Adipocyte (in vitro differentiated cells): ENCODE results near the gene INTS3.
"Not testable (repeated sequence)": the region's sequence is repeated elsewhere in the genome, so short reads cannot be mapped to it uniquely, and the experiment has no call there.

Experiments
- DNase-seq: peaks from one replicate; pipeline ENCODE4 v3.0.0-alpha.2; 2015; ENCODE audit warnings: low read depth
- H3K27me3 ChIP-seq: replicated peaks from 2 replicates; pipeline ENCODE4 v1.7.0; 2013; ENCODE audit warnings: mild to moderate bottlenecking, low read length, moderate library complexity; ENCODE audit not compliant: control insufficient read depth, insufficient read depth
- H3K36me3 ChIP-seq: 2 replicates; pipeline ENCODE4 v1.7.0; 2013; ENCODE audit warnings: low read length, mild to moderate bottlenecking, moderate library complexity; ENCODE audit not compliant: control insufficient read depth, insufficient read depth, severe bottlenecking
- H3K4me1 ChIP-seq: 2 replicates; pipeline ENCODE4 v1.7.0; 2013; ENCODE audit warnings: mild to moderate bottlenecking, low read length, moderate library complexity; ENCODE audit not compliant: control insufficient read depth, insufficient read depth
- H3K4me3 ChIP-seq: 2 replicates; pipeline ENCODE4 v1.7.0; 2013; ENCODE audit warnings: mild to moderate bottlenecking, low read length, moderate library complexity
- H3K9ac ChIP-seq: 2 replicates; pipeline ENCODE4 v1.7.0; 2013; ENCODE audit warnings: mild to moderate bottlenecking, low read length, moderate library complexity
- H3K9me3 ChIP-seq: 2 replicates; pipeline ENCODE4 v1.7.0; 2013; ENCODE audit warnings: mild to moderate bottlenecking, low read length, moderate library complexity; ENCODE audit not compliant: control insufficient read depth

The INTS3 gene

GRCh38 chr1:153766663-153767062, 38.8 kb downstream of the INTS3 start:
- not testable (repeated sequence) for H3K4me3 ChIP-seq, H3K9me3 ChIP-seq, H3K9ac ChIP-seq, H3K4me1 ChIP-seq, H3K27me3 ChIP-seq, DNase-seq
- H3K36me3 ChIP-seq: peaks cover 83% of the 10 kb centered on the region

- no peaks in the 10 kb centered on the region for H3K27me3 ChIP-seq
- DNase-seq: no peak
- peaks cover 83% of the 10 kb centered on the region for H3K36me3 ChIP-seq
- no peak overlapping the region for H3K4me3 ChIP-seq
- peaks cover 13% of the 10 kb centered on the region for H3K4me1 ChIP-seq
- no peak overlapping the region for H3K9ac ChIP-seq
- H3K9me3 ChIP-seq: no peaks in the 10 kb centered on the region
Observed at GRCh38 chr1:153767519-153767918, 39.7 kb downstream of the INTS3 start.

- no peak for DNase-seq
- peaks cover 23% of the 10 kb centered on the region for H3K4me1 ChIP-seq
- no peaks in the 10 kb centered on the region for H3K27me3 ChIP-seq
- no peak overlapping the region for H3K4me3 ChIP-seq
- H3K9me3 ChIP-seq: no peaks in the 10 kb centered on the region
- H3K36me3 ChIP-seq: peaks cover 79% of the 10 kb centered on the region
- peak overlapping the region; percentile 12 for H3K9ac ChIP-seq
Observed at GRCh38 chr1:153768316-153769181, 40.7 kb downstream of the INTS3 start.

- Histone ChIP-seq H3K9ac (no peak overlapping the region), H3K27me3 (no peaks in the 10 kb centered on the region), H3K36me3 (peaks cover 72% of the 10 kb centered on the region), H3K4me3 (no peak overlapping the region), H3K4me1 (peaks cover 30% of the 10 kb centered on the region), H3K9me3 (no peaks in the 10 kb centered on the region)
- DNase-seq: no peak
Observed at GRCh38 chr1:153769221-153769620, 41.4 kb downstream of the INTS3 start.

- Histone ChIP-seq H3K4me1 (peaks cover 38% of the 10 kb centered on the region), H3K36me3 (peaks cover 61% of the 10 kb centered on the region)
Observed at GRCh38 chr1:153770797-153771196, 42.9 kb downstream of the INTS3 start.

GRCh38 chr1:153771261-153771660, 43.4 kb downstream of the INTS3 start:
- no peak overlapping the region for H3K4me3 ChIP-seq
- H3K9ac ChIP-seq: peak overlapping the region; percentile 27
- H3K4me1 ChIP-seq: peaks cover 38% of the 10 kb centered on the region
- DNase-seq: no peak
- H3K36me3 ChIP-seq: peaks cover 61% of the 10 kb centered on the region
- no peaks in the 10 kb centered on the region for H3K27me3 ChIP-seq
- H3K9me3 ChIP-seq: no peaks in the 10 kb centered on the region

More at GRCh38 chr1:153770797-153771196, 42.9 kb downstream of the INTS3 start:
- Histone ChIP-seq H3K27me3 (no peaks in the 10 kb centered on the region), H3K9ac (peak overlapping the region; percentile 27), H3K9me3 (no peaks in the 10 kb centered on the region), H3K4me3 (no peak overlapping the region)
- no peak for DNase-seq

- Histone ChIP-seq H3K36me3 (peaks cover 56% of the 10 kb centered on the region), H3K9me3 (no peaks in the 10 kb centered on the region), H3K27me3 (no peaks in the 10 kb centered on the region), H3K9ac (peak overlapping the region; percentile 99), H3K4me1 (peaks cover 45% of the 10 kb centered on the region), H3K4me3 (no peak overlapping the region)
- DNase-seq: no peak
Observed at GRCh38 chr1:153771841-153772593, 44.2 kb downstream of the INTS3 start.

GRCh38 chr1:153773096-153773921, 45.5 kb downstream of the INTS3 start:
- peaks cover 45% of the 10 kb centered on the region for H3K36me3 ChIP-seq
- peak overlapping the region; percentile 99 for H3K9ac ChIP-seq
- H3K4me3 ChIP-seq: peak overlapping the region; percentile 48
- H3K9me3 ChIP-seq: no peaks in the 10 kb centered on the region
- no peaks in the 10 kb centered on the region for H3K27me3 ChIP-seq
- peaks cover 58% of the 10 kb centered on the region for H3K4me1 ChIP-seq
- DNase-seq: no peak

GRCh38 chr1:153774026-153774595, 46.3 kb downstream of the INTS3 start:
- Histone ChIP-seq H3K4me3 (peak overlapping the region; percentile 94), H3K27me3 (no peaks in the 10 kb centered on the region), H3K9me3 (no peaks in the 10 kb centered on the region), H3K9ac (peak overlapping the region; percentile 99), H3K4me1 (peaks cover 66% of the 10 kb centered on the region), H3K36me3 (peaks cover 45% of the 10 kb centered on the region)
- DNase-seq: no peak

- Histone ChIP-seq H3K36me3 (peaks cover 46% of the 10 kb centered on the region), H3K4me3 (peak within 1 kb of the TSS; percentile 94), H3K4me1 (peaks cover 72% of the 10 kb centered on the region), H3K27me3 (no peaks in the 10 kb centered on the region), H3K9ac (peak within 1 kb of the TSS; percentile 99), H3K9me3 (no peaks in the 10 kb centered on the region)
- peak; percentile 71 for DNase-seq
Observed at GRCh38 chr1:153774780-153775457, 47.1 kb downstream of the INTS3 start, which contains the start of gene SLC27A3. TSS of gene SLC27A3 (plus strand) at chr1:153775407. CDS start at chr1:153775498, 91 bp downstream.
